ENCODE measurements around the gene RNF157.

- TF ChIP-seq EZH2phosphoT487 (IDR thresholded peaks at IDR 0.05; ENCODE audit: borderline replicate concordance, low read length) (no peak), CTCF (IDR thresholded peaks at IDR 0.05; ENCODE audit: low read depth, low read length, poor library complexity, severe bottlenecking) (no peak)
These were observed 116.3 kb downstream of the RNF157 start for GRCh38 chr17:76123749-76124581.

Measured in DOHH2 (cell line).